Measurements from ENCODE around the gene SMIM36.

GRCh38 chr17:55480631-55481315 lies 30.5 kb downstream of the SMIM36 start:
- TF ChIP-seq TAF1 (IDR thresholded peaks at IDR 0.05; ENCODE audit: low read depth) (no peak), FOXM1 (IDR thresholded peaks at IDR 0.05; ENCODE audit: borderline replicate concordance, low read depth) (no peak), REST (IDR thresholded peaks at IDR 0.05; ENCODE audit: low read depth) (no peak), CEBPB (IDR thresholded peaks at IDR 0.05) (no peak), ZBTB7A (IDR thresholded peaks at IDR 0.05; ENCODE audit: low read depth) (no peak), EP300 (IDR thresholded peaks at IDR 0.05; ENCODE audit: borderline replicate concordance) (no peak), MAX (IDR thresholded peaks at IDR 0.05) (no peak), EGR1 (IDR thresholded peaks at IDR 0.05) (no peak), RAD21 (IDR thresholded peaks at IDR 0.05; ENCODE audit: low read depth) (no peak), TCF12 (IDR thresholded peaks at IDR 0.05; ENCODE audit: low read depth) (no peak), CREB1 (IDR thresholded peaks at IDR 0.05; ENCODE audit: low read depth) (no peak)
